Psoas muscle (tissue), 8 donors: ENCODE results near the gene NR6A1. TPM values are rescaled to one million over a fixed set of nuclear protein-coding genes. Genes with fewer than 3 reads are reported as not detected.

ENCODE experiments used
- ATAC-seq, 4 donors: fragments of 200-7000 bp; cut with Tn5 transposase; one replicate each; pipeline ENCODE4 v1.9.1; 2020; ENCODE audit warnings: moderate library complexity in 3 of 4, mild to moderate bottlenecking in 2 of 4
- DNase-seq, 2 donors: peaks; one replicate each; pipeline ENCODE4 v3.0.0-alpha.2; 2020
- H3K27ac ChIP-seq: fragments of 200-600 bp; one replicate; pipeline ENCODE4 v1.8.0; 2022
- H3K27me3 ChIP-seq, 3 donors: fragments of 200-600 bp in 1 of 3; one replicate each; pipeline versions ENCODE4 v1.6.1 to v1.8.0; 2013 to 2022; ENCODE audit warnings: low read length in 2 of 3, mild to moderate bottlenecking in 2 of 3, moderate library complexity in 1 of 3; ENCODE audit not compliant: insufficient read depth in 3 of 3
- H3K36me3 ChIP-seq, 2 donors: fragments of 200-600 bp in 1 of 2; one replicate each; pipeline versions ENCODE4 v1.6.1 to v1.8.0; 2013 to 2022; ENCODE audit warnings: low read depth in 1 of 2, mild to moderate bottlenecking in 1 of 2, moderate library complexity in 1 of 2; ENCODE audit not compliant: insufficient read depth in 1 of 2
- H3K4me1 ChIP-seq: fragments of 200-600 bp; one replicate; pipeline ENCODE4 v1.8.0; 2022
- H3K4me3 ChIP-seq: fragments of 200-600 bp; one replicate; pipeline ENCODE4 v1.8.0; 2022; ENCODE audit warnings: mild to moderate bottlenecking
- H3K9me3 ChIP-seq: fragments of 200-600 bp; one replicate; pipeline ENCODE4 v1.8.0; 2022
- WGBS, 3 donors: extraction: QIAGEN DNeasy Blood & Tissue Kit; methylation state at CpG; one replicate each; pipeline versions ENCODE4 v1.1.6 to v1.1.7; 2013; 5-methylcytosine and 5-hydroxymethylcytosine counted together
- intact Hi-C, 2 donors: fragments of 100-400 bp; cut with DNase I; formaldehyde crosslinking; loops; one replicate each; pipeline versions ENCODE4 v1.11.0 to v1.14.2; 2022
- polyA plus RNA-seq, 3 donors: library from polyadenylated mRNA; stranded (reverse); fragments of 200-250 nt; gene quantifications; one replicate each; pipeline ENCODE4 v1.2.3, GENCODE V29; 2013
- total RNA-seq, 4 donors: library from RNA; stranded (reverse); fragmentation: NEBNext Ultra II Directional in 2 of 4; extraction: Animal tissue kit (Norgen Biotek cat#: 25700) in 2 of 4; gene quantifications; one replicate each; pipeline versions ENCODE4 v1.2.1 to v1.2.4, GENCODE V29; 2021 to 2023
- TF ChIP-seq, protein P1 (sequence below): fragments of 200-600 bp; IDR thresholded peaks from one replicate; pipeline ENCODE4 v1.8.0; 2022; ENCODE audit warnings: antibody characterized with exemption
- donor health status: healthy with polysubstance abuse.
- donor health status: DM: no; HTN: no; CAD: no; lungs with moderate emphysema.
- donor health status: Bipolar disorder and iron deficiency.
- donor health status: healthy.
- donor health status: DM: yes; HTN: yes; CAD: no.
- donor health status: DM: no; HTN: no; CAD: no.
- donor health status: DM: no; HTN: no; CAD: no.
- donor health status: DM: yes; HTN: yes; CAD: no.

The NR6A1 gene
- total and polyA plus RNA-seq, 7 donors = 0.32 to 2.6 (median 0.70) TPM

GRCh38 chr9:124683043-124683442, 88.1 kb downstream of the NR6A1 start:
- intact Hi-C loops = no loop called here
- H3K4me1 ChIP-seq = no peaks in the 10 kb centered on the region
- TF ChIP-seq, protein P1, sequence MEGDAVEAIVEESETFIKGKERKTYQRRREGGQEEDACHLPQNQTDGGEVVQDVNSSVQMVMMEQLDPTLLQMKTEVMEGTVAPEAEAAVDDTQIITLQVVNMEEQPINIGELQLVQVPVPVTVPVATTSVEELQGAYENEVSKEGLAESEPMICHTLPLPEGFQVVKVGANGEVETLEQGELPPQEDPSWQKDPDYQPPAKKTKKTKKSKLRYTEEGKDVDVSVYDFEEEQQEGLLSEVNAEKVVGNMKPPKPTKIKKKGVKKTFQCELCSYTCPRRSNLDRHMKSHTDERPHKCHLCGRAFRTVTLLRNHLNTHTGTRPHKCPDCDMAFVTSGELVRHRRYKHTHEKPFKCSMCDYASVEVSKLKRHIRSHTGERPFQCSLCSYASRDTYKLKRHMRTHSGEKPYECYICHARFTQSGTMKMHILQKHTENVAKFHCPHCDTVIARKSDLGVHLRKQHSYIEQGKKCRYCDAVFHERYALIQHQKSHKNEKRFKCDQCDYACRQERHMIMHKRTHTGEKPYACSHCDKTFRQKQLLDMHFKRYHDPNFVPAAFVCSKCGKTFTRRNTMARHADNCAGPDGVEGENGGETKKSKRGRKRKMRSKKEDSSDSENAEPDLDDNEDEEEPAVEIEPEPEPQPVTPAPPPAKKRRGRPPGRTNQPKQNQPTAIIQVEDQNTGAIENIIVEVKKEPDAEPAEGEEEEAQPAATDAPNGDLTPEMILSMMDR = no peak
- DNase-seq (no peak), ATAC-seq (no peak)
- no peaks in the 10 kb centered on the region for H3K27me3 ChIP-seq
- H3K36me3 ChIP-seq = no peaks in the 10 kb centered on the region
- H3K27ac ChIP-seq = no peak overlapping the region
- 94 to 99% (median 95%) methylated on average over 3 of the region's 3 CpGs for WGBS, 3 donors
- H3K4me3 ChIP-seq = no peak overlapping the region
- no peaks in the 10 kb centered on the region for H3K9me3 ChIP-seq

- intact Hi-C loops = no loop called here
- WGBS, 3 donors = 76 to 93% (median 78%) methylated on average over 1 of the region's 1 CpG
- Histone ChIP-seq H3K9me3 (no peaks in the 10 kb centered on the region), H3K27ac (no peak overlapping the region), H3K36me3 (no peaks in the 10 kb centered on the region), H3K4me3 (no peak overlapping the region), H3K4me1 (peaks cover 6% of the 10 kb centered on the region), H3K27me3 (no peaks in the 10 kb centered on the region)
- TF ChIP-seq, protein P1 = no peak
- DNase-seq (no peak), ATAC-seq (no peak)
These were observed 90.3 kb downstream of the NR6A1 start for GRCh38 chr9:124680714-124681390.

- TF ChIP-seq, protein P1 = no peak
- no peak for DNase-seq
- intact Hi-C loops = no loop called here
- 95 to 100% (median 100%) methylated on average over 1 of the region's 1 CpG for WGBS, 3 donors
- H3K27me3 ChIP-seq = no peaks in the 10 kb centered on the region
- H3K27ac ChIP-seq = no peak overlapping the region
- no peaks in the 10 kb centered on the region for H3K36me3 ChIP-seq
- peaks cover 14% of the 10 kb centered on the region for H3K4me1 ChIP-seq
- ATAC-seq = no peak
- no peaks in the 10 kb centered on the region for H3K9me3 ChIP-seq
- H3K4me3 ChIP-seq = no peak overlapping the region
These were observed 91.1 kb downstream of the NR6A1 start for GRCh38 chr9:124680049-124680448.

- Histone ChIP-seq H3K27me3 (no peaks in the 10 kb centered on the region), H3K36me3 (no peaks in the 10 kb centered on the region), H3K9me3 (no peaks in the 10 kb centered on the region), H3K4me1 (peaks cover 15% of the 10 kb centered on the region), H3K27ac (no peak overlapping the region), H3K4me3 (no peak overlapping the region)
- peak in 2 of 4 donors; percentile 68 to 87 for ATAC-seq
- intact Hi-C loops = no loop called here
- 23 to 35% (median 24%) methylated on average over 2 of the region's 2 CpGs for WGBS, 3 donors
- DNase-seq = no peak
- TF ChIP-seq, protein P1 = no peak
These were observed 95.0 kb downstream of the NR6A1 start for GRCh38 chr9:124676159-124676551.
